ENCODE data around the gene EVX2. TPM values are rescaled to one million over a fixed set of nuclear protein-coding genes. Genes with fewer than 3 reads are reported as not detected.

The EVX2 gene
- total RNA-seq, 1 experiment from 2014 or later = not detected

- peak overlapping the region; percentile 44; the same call in 1 of the 2 replicates for H2AFZ ChIP-seq (ENCODE audit: low read length)
- H3K79me2 ChIP-seq (ENCODE audit: low read length) = no peaks in the 10 kb centered on the region
These were observed 46.0 kb upstream of the EVX2 start for GRCh38 chr2:176129813-176130146.

GRCh38 chr2:176128982-176129796 is 45.4 kb upstream of the EVX2 start, which contains the start of gene HOXD8:
TSS of gene HOXD8 (plus strand) at chr2:176129705. CDS start at chr2:176130367, 662 bp downstream.
- H3F3A ChIP-seq (ENCODE audit: low read length, unreplicated experiment) = peaks cover under 1% of the 10 kb centered on the region
- H3K9me3 ChIP-seq (ENCODE audit: low read length) = no peaks in the 10 kb centered on the region
- DNase-seq (no peak), ATAC-seq (no peak)
- H2AFZ ChIP-seq (ENCODE audit: low read length) = peak within 1 kb of the TSS; percentile 96
- intact Hi-C loops (cut with micrococcal nuclease) = no loop called here
- BruUV-seq (replicated peaks) = no TSS peak
- H3K4me3 ChIP-seq (ENCODE audit: low read length) = peak within 1 kb of the TSS; percentile 81
- peak within 1 kb of the TSS; percentile 99 for H3K4me2 ChIP-seq (ENCODE audit: low read length)
- no peaks in the 10 kb centered on the region; the same call in 1 of the 2 replicates for H3K36me3 ChIP-seq (ENCODE audit: low read depth, low read length)
- H3K9ac ChIP-seq (ENCODE audit: low read length) = peak within 1 kb of the TSS; percentile 28; the same call in 1 of the 2 replicates
- TF ChIP-seq EZH2phosphoT487 (IDR thresholded peaks at IDR 0.05; ENCODE audit: borderline replicate concordance, low read length) (no peak), CTCF (conservative IDR thresholded peaks at IDR 0.05; ENCODE audit: low read depth, low read length) (no peak), EZH2 (IDR thresholded peaks at IDR 0.05; ENCODE audit: low read length, unreplicated experiment) (no peak)
- ChIA-PET POLR2A (ENCODE audit: unreplicated experiment) (no interaction called here), CTCF (interaction anchor here (0.5 kb wide), 1 partner anchor 149 kb away, joined by 5 read pairs; no protein-coding TSS in a partner anchor)
- peaks cover 10% of the 10 kb centered on the region for H3K4me1 ChIP-seq (ENCODE audit: insufficient read depth, low read length)
- no peaks in the 10 kb centered on the region for H3K9me2 ChIP-seq (replicated peaks; ENCODE audit: low read length)
- no peak within 1 kb of the TSS for H3K27ac ChIP-seq (ENCODE audit: low read length)
- no peaks in the 10 kb centered on the region for H3K79me2 ChIP-seq (ENCODE audit: low read length)
- no peaks in the 10 kb centered on the region for H3K27me3 ChIP-seq (ENCODE audit: low read length)
- H4K20me1 ChIP-seq (ENCODE audit: low read length) = no peaks in the 10 kb centered on the region

More at GRCh38 chr2:176129813-176130146, 46.0 kb upstream of the EVX2 start:
- BruUV-seq (replicated peaks) = no TSS peak
- POLR2A ChIA-PET (ENCODE audit: unreplicated experiment) = interaction anchor here (0.6 kb wide), 1 partner anchor 533 kb away, joined by 4 read pairs; no protein-coding TSS in a partner anchor
- no peak overlapping the region for H3K27ac ChIP-seq (ENCODE audit: low read length)
- H3K4me3 ChIP-seq (ENCODE audit: low read length) = peak overlapping the region; percentile 52
- DNase-seq = no peak
- H3K27me3 ChIP-seq (ENCODE audit: low read length) = no peaks in the 10 kb centered on the region
- no peaks in the 10 kb centered on the region for H4K20me1 ChIP-seq (ENCODE audit: low read length)
- peak overlapping the region; percentile 99 for H3K4me2 ChIP-seq (ENCODE audit: low read length)
- no peak overlapping the region for H3K9ac ChIP-seq (ENCODE audit: low read length)
- no peaks in the 10 kb centered on the region for H3K9me2 ChIP-seq (replicated peaks; ENCODE audit: low read length)
- ATAC-seq = no peak; the same call in 1 of the 2 replicates
- CTCF ChIA-PET = interaction anchor here (0.5 kb wide), 1 partner anchor 148 kb away, joined by 5 read pairs; no protein-coding TSS in a partner anchor
- no peaks in the 10 kb centered on the region for H3K9me3 ChIP-seq (ENCODE audit: low read length)
- H3K36me3 ChIP-seq (ENCODE audit: low read depth, low read length) = no peaks in the 10 kb centered on the region; the same call in 1 of the 2 replicates
- H3F3A ChIP-seq (ENCODE audit: low read length, unreplicated experiment) = peaks cover 4% of the 10 kb centered on the region
- peaks cover 10% of the 10 kb centered on the region for H3K4me1 ChIP-seq (ENCODE audit: insufficient read depth, low read length)
- TF ChIP-seq CTCF (conservative IDR thresholded peaks at IDR 0.05; ENCODE audit: low read depth, low read length) = no peak
- no peak for TF ChIP-seq EZH2phosphoT487 (IDR thresholded peaks at IDR 0.05; ENCODE audit: borderline replicate concordance, low read length)
- TF ChIP-seq EZH2 (IDR thresholded peaks at IDR 0.05; ENCODE audit: low read length, unreplicated experiment) = no peak
- intact Hi-C loops (cut with micrococcal nuclease) = no loop called here

Data from PC-3 (cell line).